Subcutaneous adipose tissue (tissue), 4 donors: ENCODE data around the gene SSBP3. TPM values are rescaled to one million over a fixed set of nuclear protein-coding genes. Genes with fewer than 3 reads are reported as not detected.

Source experiments
- CTCF ChIP-seq: fragments of 450-650 bp; IDR thresholded peaks from one replicate; pipeline ENCODE4 v1.5.1; 2016; ENCODE audit warnings: low read depth, mild to moderate bottlenecking, control low read depth, antibody characterized with exemption, moderate library complexity
- total RNA-seq, 4 donors: library from RNA; depleted of rRNA; stranded (reverse); fragments of >200 nt; gene quantifications; one replicate each; pipeline ENCODE4 v1.1.0, GENCODE V29; 2016

Gene SSBP3
- total RNA-seq = 10 to 100 TPM; 19.7 to 28.1 (median 25.1) TPM

- no peak for TF ChIP-seq CTCF
These were observed at the start of gene SSBP3 for GRCh38 chr1:54406339-54407153. SSBP3 (minus strand) TSS chr1:54406394.

DNA sequence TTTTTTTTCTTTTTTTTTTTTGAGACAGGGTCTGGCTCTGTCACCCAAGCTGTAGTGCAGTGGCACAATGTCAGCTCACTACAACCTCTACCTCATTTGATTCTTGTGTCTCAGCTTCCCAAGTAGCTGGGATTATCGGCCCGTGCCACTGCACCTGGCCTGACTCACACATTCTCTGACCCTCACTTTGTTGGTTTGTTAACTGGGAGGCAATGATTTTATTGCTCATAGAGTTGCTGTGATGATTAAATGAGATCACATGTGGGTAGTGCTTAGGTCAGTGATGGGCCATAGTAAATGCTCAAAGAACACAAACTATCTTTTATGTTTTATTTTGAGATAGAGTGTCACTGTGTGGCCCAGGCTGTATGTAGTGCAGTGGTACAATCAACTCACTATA is 47.3 kb upstream of the SSBP3 start:
- no peak for TF ChIP-seq CTCF

DNA sequence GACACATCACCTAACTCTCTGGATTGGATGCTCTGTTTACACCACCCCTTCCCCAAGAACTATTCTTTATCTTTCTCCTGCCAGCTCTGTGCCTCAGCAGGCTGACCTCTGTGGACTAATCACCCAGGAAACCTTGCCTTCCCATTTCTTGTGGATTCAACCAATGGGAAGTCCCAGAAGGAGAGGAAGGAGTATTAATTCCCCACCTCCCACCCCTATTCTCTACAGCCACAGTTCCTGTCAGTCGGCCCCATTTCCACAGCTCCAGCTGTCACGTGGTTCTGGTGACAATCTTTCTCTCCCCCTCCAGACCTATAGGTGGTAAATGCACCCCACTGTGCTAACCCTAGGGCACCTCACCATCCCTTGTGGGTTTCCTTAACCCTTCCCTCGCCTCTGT is 46.8 kb upstream of the SSBP3 start:
- TF ChIP-seq CTCF = no peak

DNA sequence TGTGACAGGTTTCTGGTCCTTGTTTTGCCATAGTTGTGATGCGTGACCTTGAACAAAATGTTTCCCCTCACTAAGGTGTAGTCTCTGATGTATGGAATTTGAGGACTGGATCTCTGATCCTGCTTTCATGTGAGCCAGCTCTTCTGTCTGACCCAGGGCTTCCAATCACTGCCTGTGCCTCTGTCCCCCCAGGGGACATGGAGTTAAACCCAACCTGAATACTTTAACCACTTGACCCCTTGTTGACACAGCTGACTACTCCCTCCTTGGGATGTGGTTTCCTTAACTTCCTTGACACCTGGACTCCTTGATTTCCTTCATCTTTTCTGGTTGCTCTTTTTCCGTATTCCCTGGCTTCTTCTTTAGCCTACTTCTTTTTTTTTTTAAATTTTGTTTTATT is 36.0 kb upstream of the SSBP3 start:
- no peak for TF ChIP-seq CTCF

- TF ChIP-seq CTCF = no peak
These were observed 33.5 kb upstream of the SSBP3 start for GRCh38 chr1:54439550-54440223.

- TF ChIP-seq CTCF = no peak
These were observed 31.6 kb upstream of the SSBP3 start for GRCh38 chr1:54437783-54438182.

DNA sequence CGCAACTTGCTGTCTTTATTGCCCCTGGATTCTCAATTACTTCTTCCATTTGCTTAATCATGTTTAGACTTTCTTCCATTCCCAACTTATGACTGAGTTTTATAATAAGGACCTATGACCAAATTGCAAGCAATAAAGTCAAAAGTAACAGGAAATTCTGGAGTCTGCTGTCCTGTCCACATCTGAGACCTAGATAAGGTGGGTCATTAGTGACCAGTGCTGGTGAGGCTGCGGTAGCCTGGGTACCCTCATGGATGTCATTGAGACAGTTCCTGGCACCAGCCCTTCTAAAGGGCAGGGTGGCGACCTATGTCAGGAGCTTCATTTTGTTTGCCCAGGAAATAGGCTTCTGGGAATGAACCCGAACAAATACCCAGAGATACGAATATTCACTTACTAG is 30.6 kb upstream of the SSBP3 start:
- TF ChIP-seq CTCF = no peak
